HG03095 (cell line): ENCODE measurements around the gene IL12A.
A peak's percentile ranks its signal among the peaks of the same experiment; 100 is the strongest.

ENCODE experiments used
- ATAC-seq: cut with Tn5 transposase; IDR thresholded peaks from one replicate; pipeline ENCODE4 v1.9.1; 2021; ENCODE audit warnings: moderate library complexity; ENCODE audit not compliant: unreplicated experiment

Gene IL12A

DNA sequence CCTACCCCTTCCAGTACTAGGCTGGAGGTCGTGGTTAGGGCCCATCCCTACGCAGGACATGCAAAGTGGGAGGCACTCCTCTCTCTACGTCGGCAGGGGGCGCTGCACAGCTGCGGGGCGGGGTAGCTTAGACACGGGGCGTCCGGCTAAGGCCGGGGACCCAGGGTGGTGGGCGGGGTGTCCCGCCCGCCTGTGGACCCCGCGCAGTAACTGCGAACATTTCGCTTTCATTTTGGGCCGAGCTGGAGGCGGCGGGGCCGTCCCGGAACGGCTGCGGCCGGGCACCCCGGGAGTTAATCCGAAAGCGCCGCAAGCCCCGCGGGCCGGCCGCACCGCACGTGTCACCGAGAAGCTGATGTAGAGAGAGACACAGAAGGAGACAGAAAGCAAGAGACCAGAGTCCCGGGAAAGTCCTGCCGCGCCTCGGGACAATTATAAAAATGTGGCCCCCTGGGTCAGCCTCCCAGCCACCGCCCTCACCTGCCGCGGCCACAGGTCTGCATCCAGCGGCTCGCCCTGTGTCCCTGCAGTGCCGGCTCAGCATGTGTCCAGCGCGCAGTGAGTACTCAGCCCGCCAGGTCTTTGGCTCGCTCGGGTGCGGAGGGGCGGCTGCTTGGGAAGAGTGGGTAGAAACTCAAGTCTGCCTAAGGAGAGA, at the start of gene IL12A:
IL12A (plus strand) TSS at position 219 of the 655 bp plus-strand sequence.
- ATAC-seq = peak; percentile 91

DNA sequence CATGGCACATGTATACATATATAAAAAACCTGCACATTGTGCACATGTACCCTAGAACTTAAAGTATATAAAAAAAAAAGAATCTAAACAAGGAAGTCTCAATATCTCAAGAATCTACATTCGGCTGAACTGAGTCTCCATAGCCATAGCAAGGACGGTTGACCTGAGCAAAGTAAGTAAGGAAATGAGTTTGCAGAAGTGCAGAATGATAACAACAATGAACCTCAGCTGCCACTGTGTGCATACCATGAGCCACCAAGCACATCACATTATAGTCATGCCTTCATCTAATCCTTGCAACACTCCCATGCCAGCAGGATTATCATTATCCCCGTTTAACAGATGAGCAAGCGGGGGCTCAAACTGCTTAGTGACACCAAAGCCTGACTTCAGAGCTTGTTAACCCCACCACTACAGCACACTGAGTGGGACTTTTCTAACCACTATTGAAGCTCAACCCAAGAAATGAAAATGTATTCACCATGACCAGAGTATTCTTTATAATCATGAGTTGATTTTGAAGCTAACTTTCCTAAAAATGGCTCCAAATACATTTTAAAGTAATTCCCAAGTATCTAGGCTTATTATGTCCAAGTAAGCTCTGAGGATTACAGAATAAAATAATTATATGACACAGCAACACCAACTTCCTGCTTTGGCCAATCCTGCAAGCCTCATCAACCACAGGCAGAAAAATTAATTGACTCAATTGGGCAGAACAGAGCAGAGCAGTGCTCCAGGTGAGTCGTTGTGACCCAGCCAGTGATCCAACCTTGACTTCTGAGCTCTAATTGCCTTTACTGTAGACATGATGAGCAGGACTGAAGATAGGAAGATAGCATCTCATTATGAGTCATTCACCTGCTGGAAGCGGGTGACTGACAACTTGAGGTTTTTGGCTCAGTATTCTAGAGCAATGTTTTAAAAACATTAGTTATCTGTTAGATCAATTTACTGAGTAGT, 47.3 kb upstream of the IL12A start:
- peak; percentile 70 for ATAC-seq

DNA sequence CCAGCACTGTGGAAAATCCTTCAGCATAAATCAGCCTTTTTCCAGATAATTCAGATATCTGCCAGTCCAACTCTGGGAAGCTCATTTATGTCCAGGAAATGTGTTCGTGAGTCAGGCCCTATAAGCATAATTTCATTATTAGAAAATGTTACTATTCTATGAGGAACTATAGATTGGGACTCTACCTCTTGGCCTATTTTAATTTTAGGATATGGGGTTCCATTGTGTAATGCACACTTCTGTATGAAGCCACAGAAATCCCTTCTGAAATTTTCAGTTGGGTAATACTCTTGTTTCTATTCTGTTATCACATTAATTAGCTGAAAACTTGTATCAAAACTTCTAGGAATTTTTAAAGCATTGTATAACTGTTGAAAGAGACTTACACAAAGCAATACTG, 43.9 kb upstream of the IL12A start:
- no peak for ATAC-seq

DNA sequence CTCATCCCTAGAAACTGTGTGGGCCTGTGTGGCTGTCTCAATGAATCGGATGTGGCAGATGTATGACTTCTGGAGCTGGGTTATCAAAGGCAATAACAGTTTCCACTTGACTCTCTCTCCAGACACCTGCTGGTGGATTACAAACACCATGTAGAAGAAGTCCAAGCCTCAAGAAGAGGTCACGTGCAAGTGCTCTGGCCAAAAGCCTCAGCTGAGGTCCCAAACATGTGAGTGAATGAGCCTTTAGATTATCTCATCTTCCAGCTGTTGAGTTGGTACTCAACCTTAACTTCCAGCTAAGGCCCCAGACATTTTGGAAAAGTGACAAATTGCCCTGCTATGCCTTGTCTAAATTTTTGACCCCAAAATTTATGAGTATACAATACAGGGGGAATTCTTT, 42.7 kb upstream of the IL12A start:
- no peak for ATAC-seq

DNA sequence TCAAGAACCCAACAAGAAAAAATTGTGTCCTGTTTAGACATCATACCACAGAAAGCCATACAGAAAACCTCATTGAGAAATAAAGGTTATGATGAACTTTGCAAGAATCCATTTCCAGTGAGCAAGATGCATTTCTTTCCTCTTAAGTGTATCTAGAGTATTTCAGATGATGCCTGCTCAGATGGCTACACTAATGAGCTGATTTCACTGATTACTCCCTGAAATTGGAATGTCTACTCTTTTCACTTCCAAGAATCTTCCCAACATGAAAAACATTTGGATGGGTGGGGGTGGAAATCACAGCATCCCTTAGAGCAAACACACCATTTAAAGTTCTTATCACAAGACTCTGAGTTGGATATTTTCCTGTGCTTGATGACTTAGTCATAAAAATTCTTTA, 41.4 kb upstream of the IL12A start:
- ATAC-seq = no peak

DNA sequence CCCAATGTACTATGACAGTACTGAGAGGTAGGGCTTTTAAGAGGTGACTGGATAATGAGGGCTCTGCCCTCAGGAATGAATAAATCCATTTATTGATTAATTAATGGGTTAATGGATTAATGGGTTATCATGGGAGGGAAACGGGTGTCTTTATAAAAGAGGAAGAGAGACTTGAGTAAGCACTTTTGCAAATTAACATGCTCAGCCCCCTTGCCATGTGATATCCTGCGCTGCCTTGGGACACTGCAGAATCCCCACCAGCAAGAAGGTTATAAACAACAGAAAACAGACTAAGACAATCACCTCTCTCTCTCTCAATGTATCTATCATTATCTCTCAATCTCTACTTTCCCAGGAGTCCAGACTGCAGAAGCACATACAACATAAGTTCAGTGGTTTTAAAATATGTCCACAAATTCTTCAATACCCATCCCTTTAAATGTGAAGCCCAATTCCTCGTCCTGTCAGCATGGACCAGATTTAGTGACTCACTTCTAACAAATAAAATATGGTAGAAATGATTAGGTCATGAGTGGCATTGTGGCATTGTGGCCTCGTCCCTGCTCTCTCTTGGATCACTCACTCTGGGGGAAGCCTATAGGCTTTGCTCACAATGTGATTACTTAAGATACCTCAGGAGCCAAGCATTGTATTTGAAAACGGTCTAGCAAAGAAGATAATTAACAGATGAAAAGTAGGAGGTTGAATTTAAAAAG, 40.0 kb upstream of the IL12A start:
- no peak for ATAC-seq

DNA sequence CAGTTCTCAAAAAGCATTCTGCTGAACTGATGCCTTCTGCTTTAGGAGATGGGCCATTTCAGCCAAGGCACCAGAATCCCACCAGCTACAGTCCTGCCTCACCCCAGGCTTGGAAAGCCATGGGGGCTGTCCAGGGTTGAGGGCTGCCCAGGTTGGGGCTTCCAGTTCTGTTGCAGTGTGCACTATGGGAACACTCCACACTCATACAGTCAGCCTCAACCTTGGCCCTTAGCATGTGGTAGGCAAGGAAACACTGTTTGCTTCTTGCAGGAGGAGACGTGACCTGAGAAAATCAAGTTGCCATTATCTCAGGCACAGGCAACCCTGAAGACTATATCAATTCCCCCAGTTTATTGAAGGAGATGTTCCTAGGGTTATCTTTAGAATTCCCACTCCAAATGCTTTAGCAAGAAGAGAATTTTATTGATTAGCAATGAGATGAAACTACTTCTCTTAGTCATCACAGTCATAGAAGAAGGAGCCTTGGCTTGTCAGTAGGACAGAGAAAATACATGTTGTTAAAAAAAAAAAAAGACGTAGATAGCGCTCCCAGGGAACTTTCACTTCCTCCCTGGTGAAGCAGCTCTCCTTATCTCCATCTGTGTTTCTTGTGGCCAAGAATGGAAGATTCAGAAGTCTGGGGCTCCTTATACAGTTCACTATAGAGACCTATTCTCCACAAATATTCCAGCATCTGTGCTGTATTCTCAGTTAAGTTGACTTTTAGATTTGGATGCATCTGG, 38.3 kb upstream of the IL12A start:
- peak; percentile 84 for ATAC-seq

DNA sequence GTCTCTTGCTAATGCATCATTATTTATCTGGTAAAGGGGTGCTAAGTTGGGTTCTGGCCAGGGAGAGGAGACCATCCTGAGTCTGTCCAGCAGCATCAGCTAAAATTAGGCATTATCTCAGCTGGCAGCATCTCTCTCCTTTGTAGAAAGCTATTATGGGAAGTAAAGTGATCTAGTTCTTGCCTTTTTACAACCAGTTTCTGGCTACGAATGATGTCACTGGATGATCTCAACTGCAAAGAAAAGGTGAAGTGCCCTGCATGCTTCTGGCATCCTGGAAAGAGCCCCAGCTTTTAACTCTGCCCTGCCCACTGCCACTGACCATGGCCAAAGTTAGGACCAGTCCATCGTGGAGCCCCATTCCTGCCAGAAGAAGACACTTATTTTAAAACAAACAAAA, 37.1 kb upstream of the IL12A start:
- ATAC-seq = no peak

DNA sequence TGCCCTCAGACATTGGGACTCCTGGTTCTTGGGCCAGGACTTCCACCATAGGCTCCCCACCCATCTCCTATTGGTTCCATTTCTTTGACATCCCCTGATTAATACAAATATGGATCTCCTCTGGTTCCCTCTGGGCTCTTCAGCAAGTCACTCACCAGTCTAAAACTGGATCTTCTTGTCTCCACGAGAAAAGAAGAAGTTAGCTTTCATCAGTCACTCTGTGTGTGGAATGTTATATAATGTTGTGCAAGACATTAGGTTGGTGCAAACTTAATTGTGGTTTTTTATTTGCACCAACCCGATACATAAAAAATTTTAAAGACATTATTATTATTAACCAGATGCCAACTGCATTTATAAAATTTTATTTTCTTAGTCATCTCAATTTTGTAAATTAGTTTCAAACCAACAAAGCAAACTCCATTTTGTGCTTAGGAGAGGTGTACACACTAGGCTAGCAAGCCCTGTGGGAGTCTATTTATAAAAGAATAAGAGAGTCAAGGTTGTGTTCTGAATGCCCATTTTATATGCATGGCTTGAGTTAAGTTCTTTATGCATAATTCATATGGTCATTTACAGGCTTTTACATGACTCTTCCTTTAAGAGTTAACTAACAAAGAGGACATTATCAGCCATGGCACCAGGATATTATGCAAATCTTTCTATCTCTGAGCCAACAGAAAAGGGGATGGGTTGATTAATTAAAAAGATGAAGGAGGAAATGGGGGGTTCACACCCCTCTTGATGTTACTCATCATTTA, 35.1 kb upstream of the IL12A start:
- no peak for ATAC-seq

DNA sequence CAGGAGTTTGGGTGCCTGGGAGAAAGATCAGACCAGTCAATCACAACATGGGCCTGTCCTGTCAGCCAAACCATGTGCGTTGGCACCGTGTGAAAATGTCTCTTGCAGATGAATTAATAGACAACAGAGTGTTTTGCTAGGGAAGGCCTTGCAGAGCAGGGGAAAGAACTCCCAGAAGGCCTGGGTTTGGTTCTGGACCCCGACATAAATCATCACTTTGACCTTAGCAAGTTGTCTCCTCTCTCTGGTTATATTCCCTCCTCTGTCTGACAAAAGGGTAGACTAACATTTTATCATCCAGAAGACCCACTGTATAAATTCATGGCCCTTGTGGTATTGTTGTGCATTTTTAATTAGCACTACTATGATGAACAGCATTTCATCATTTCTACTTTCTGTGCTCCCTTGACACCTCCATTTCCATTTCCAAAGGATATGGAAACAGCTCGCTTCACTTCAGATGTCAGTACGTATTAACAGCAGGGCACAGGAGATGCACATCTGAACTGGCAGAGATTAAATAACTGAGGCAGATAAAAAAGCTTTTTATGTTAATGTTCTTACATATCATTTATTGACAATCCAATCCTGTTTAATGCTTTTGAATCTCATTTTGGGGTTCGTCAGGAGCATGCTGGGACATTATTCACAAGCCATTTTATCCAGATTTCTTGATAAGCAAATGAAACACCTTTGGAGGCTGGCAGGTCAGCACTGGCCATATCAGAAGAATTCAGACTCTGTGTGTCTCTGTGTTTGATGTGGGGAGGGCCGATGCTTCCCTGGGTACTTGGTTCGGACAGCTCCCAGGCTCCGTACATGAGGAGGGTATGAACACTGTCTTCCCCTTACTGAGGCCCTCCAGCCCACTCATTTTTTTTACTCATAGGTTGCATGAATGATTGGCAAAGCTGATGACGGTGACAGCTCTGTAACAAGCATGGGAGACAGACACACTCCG, 28.2 kb upstream of the IL12A start:
- no peak for ATAC-seq

DNA sequence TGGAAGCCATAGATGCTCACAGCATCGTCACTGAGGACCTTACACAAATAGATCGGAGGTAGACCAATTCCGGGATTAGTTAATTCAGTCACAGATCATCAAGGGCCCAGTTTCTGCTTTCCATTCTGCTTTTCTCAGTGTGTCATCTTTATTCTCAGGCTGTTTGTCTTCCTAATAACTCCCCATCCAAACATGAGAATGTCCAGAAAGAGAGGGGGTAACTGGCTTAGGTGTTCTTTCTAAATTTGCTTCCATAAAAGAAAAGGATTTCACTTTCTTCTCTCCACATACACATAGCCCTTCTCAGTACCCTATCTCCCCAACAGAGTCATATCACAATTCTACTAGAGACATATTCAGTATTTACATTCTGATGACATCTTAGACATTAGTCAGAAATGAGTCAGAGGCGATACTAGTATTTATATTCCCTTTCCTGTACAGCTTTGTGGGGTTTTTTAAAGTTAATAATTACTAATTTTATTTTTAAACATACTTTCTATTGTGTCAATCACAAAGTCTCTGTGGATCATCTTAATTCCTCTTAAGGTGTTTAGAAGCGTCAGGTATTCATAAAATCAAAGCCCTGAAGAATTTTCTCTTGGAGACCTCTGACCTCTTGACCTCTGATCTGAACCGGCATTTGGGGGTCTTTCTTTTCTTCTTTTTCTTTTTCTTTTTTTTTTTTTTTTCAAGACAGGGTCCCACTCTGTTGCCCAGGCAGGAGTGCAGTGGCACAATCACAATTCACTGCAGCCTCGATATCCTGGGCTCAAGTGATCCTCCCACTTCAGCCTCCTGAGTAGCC, 24.3 kb upstream of the IL12A start:
- ATAC-seq = peak; percentile 100

DNA sequence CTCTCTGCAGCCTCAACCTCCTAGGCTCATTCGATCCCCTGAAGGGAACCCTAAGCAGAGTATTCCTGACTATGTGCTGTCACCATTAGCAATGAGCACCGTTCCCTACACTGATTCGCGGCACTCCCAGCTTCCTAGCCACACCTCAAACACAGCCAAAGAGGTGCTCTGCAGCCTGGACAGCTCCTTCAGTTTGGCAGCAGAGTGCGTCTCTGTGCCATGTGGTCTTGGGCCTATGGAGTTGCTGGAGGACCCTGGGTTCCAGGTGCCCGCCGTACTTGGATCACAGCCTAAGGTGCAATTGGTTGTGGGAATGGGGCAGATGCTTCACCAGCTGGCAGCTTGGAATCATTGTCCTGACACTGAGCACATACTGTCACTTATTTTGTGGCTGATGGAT, 17.3 kb upstream of the IL12A start:
- no peak for ATAC-seq

DNA sequence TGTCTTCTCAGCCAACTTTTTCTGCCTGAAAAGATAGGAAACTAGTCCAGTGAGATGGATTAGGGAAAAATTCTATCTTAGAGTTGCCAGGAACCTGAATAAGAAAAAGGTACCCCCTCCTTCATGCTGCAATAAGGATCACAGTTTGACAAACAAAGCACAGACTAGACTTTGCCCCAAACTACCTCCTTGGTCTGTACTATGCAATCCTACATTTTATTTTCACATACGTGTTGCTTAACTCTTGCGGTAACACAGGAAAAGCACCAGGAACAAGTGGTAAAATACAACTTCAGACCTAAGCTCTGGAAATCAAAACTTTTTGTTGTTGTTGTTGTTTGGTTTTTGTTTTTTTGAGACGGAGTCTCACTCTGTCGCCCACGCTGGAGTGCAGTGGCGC, 11.3 kb upstream of the IL12A start:
- ATAC-seq = no peak

DNA sequence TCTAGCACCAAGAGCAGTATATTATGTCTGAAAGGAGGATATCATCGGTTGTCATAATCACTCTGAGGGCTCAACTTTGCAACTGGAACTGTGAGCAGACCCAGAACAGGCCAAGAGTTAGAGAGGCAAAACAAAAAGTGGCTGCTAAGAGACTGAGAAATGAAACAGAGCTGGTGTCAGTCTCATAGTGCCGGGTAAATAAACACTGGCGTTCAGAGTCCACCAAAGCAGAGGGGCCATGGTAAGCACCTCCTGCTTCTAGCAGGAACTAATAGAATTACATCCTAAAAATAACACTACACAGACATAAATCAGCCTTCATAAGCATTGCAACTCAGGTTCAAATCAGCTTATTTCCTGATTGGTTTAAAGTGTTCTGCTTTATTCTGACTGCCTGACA, 10.3 kb upstream of the IL12A start:
- ATAC-seq = peak; percentile 97

DNA sequence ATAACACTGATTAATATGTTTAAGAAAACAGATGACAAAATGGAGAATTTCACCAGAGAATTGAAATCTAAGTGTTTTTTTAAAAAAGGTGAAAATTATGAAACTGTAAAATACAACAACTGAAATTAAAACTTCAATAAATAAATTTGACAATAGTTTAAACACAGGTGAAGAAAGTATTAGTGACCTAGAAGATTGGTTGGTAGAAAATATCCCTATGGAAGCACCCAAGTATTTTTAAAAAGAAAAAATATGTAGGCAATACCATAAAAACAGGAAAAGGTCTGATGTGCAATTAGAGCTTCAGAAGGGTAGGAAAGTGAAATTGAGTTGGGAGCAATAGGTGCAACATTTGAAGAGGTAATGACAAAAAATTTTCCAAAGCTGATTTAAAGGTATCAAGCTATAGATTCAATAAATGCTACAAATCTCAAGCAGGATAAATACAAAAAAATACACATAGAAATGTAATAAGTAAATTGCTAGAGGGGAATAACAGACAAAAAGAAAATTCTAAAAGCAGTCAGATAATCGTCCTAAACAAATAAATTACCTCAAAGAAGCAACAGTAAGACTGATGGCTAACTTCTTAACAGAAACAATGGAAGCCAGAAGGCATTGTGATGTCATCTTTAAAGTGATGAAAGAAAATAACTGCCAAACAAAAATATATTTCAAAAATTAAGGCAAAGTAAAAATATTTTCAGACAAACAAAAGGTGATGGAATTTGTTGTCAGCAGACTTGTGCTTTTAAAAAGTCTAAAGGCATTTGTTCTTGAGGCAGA, 9.5 kb upstream of the IL12A start:
- no peak for ATAC-seq

DNA sequence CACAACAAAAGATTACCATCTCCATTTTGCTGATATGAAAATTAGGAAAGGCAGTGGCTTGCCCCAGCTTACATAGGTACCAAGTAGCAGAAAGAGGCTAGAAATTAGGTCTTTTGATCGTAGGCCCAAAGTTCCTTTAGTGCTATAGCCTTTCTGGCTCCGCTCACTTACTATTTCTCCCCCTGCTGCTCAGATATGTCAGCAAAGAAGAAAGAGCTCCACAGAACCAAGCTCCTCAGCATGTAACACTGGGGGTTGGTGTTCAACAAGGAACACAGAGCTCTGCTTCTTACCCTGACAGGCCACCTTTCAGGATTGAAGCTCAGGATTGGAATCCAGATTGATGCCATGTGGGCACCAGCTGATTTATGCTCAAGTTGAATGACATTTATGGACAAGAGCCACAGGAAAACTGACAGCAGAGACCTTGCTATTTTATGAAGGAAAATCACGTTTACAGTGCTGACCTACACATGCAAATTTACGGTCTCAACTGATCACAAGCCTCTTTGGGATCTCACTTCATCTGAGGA, 6.1 kb upstream of the IL12A start:
- no peak for ATAC-seq

DNA sequence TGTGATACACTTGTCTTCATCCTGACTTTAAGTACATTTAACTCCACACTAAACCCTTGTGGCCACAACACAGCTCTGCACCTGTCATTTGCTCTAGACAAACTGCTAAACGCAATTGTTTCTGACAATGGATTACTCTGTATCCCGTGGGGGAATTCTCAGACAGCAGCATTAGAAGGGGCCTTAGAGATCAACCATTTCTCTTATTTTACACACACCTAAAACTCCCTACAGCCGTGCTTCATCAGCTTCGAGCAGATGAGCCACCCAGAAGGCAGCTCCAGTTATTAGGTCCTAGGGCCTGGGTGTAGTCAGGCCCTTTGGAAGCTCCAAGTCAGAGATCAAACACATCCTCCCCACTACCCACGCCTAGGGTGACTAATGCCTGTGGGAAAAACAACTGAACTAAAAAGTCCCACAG, 1.3 kb upstream of the IL12A start:
- no peak for ATAC-seq
